Upper lobe of left lung (tissue), 6 donors: ENCODE measurements around the gene ZNF273. TPM values are rescaled to one million over a fixed set of nuclear protein-coding genes. Genes with fewer than 3 reads are reported as not detected.

Experiments used
- ATAC-seq, 2 donors: fragments of 200-7000 bp; cut with Tn5 transposase; one replicate each; pipeline ENCODE4 v1.9.1; 2022; ENCODE audit warnings: mild to moderate bottlenecking in 2 of 2, moderate library complexity in 2 of 2; ENCODE audit not compliant: low FRiP score in 2 of 2
- DNase-seq, 2 donors: peaks; one replicate each; pipeline ENCODE4 v3.0.0-alpha.2; 2019 to 2020
- H3K27ac ChIP-seq, 4 donors: fragments of 200-600 bp; sonication (generic); one replicate each; pipeline ENCODE4 v1.5.1; 2016 to 2019
- H3K27me3 ChIP-seq, 4 donors: fragments of 200-600 bp; sonication (generic); one replicate each; pipeline ENCODE4 v1.5.1; 2017 to 2019
- H3K36me3 ChIP-seq, 4 donors: fragments of 200-600 bp; sonication (generic); one replicate each; pipeline ENCODE4 v1.5.1; 2016 to 2019
- H3K4me1 ChIP-seq, 4 donors: fragments of 200-600 bp; sonication (generic); one replicate each; pipeline ENCODE4 v1.5.1; 2018 to 2019
- H3K4me3 ChIP-seq, 4 donors: fragments of 200-600 bp; sonication (generic); one replicate each; pipeline ENCODE4 v1.5.1; 2017 to 2019; ENCODE audit warnings: mild to moderate bottlenecking in 2 of 4, moderate library complexity in 1 of 4
- H3K9me3 ChIP-seq, 4 donors: fragments of 200-600 bp; sonication (generic); one replicate each; pipeline ENCODE4 v1.5.1; 2018 to 2019
- CTCF ChIP-seq, 6 experiments: fragments of 450-650 bp in 4 of 6; fragments of 200-600 bp in 2 of 6; sonication (generic) in 2 of 6; IDR thresholded peaks; one replicate each; pipeline ENCODE4 v1.5.1; 2016 to 2019; ENCODE audit warnings: antibody characterized with exemption in 6 of 6
- EP300 ChIP-seq, 4 donors: sonication (generic); formaldehyde crosslinking; IDR thresholded peaks; one replicate each; pipeline ENCODE4 v1.5.1; 2017; ENCODE audit warnings: antibody characterized with exemption in 4 of 4, control low read depth in 2 of 4
- POLR2A ChIP-seq, 4 donors: fragments of 450-650 bp; IDR thresholded peaks; one replicate each; pipeline ENCODE4 v1.5.1; 2016 to 2017; ENCODE audit warnings: antibody characterized with exemption in 4 of 4, mild to moderate bottlenecking in 2 of 4
- POLR2AphosphoS5 ChIP-seq, 2 donors: sonication (generic); formaldehyde crosslinking; IDR thresholded peaks; one replicate each; pipeline ENCODE4 v1.5.1; 2017; ENCODE audit warnings: antibody characterized with exemption in 2 of 2
- WGBS, 2 donors: methylation state at CpG; one replicate each; pipeline ENCODE4 v1.1.5; 2017 to 2018; 5-methylcytosine and 5-hydroxymethylcytosine counted together
- total RNA-seq, 6 donors: library from RNA; depleted of rRNA in 4 of 6; stranded (reverse); fragments of >200 nt in 4 of 6; gene quantifications; one replicate each; pipeline versions ENCODE4 v1.1.0 to v1.2.1, GENCODE V29; 2016 to 2021
- donor health status: DM: no; HTN: no; CAD: no; lungs with moderate emphysema.
- donor health status: DM: no; HTN: yes; CAD: no; lungs with severe emphysema.

ZNF273 gene
- total RNA-seq, 6 donors from 2014 or later, result 3.2 to 29.6 (median 7.6) TPM

- TF ChIP-seq POLR2A (IDR thresholded peaks at IDR 0.05) (no peak), POLR2AphosphoS5 (IDR thresholded peaks at IDR 0.05) (no peak), EP300 (IDR thresholded peaks at IDR 0.05) (no peak), CTCF (IDR thresholded peaks at IDR 0.05) (no peak)
- Histone ChIP-seq H3K9me3 (peaks cover 0 to 9% (median 0%) of the 10 kb centered on the region in 4 donors), H3K27ac (no peak overlapping the region), H3K4me1 (no peaks in the 10 kb centered on the region), H3K27me3 (no peaks in the 10 kb centered on the region), H3K4me3 (no peak overlapping the region), H3K36me3 (no peaks in the 10 kb centered on the region)
- 93 to 96% methylated on average over 15 to 32 of the region's 32 CpGs for WGBS, 2 donors
- DNase-seq, result peak in 1 of 2 donors; percentile 80
- no peak for ATAC-seq
These were observed 33.0 kb upstream of the ZNF273 start for GRCh38 chr7:64869912-64870562.

GRCh38 chr7:64870656-64871055 is 32.4 kb upstream of the ZNF273 start:
- 90 to 92% methylated on average over 13 of the region's 13 CpGs for WGBS, 2 donors
- Histone ChIP-seq H3K27me3 (no peaks in the 10 kb centered on the region), H3K4me1 (no peaks in the 10 kb centered on the region), H3K36me3 (no peaks in the 10 kb centered on the region), H3K9me3 (peaks cover 0 to 9% (median 0%) of the 10 kb centered on the region in 4 donors), H3K4me3 (no peak overlapping the region), H3K27ac (no peak overlapping the region)
- no peak for ATAC-seq
- TF ChIP-seq POLR2A (IDR thresholded peaks at IDR 0.05), result no peak
- TF ChIP-seq EP300 (IDR thresholded peaks at IDR 0.05), result no peak
- TF ChIP-seq POLR2AphosphoS5 (IDR thresholded peaks at IDR 0.05), result no peak
- no peak for TF ChIP-seq CTCF (IDR thresholded peaks at IDR 0.05)
- DNase-seq, result no peak

GRCh38 chr7:64871761-64872160 is 31.3 kb upstream of the ZNF273 start:
- DNase-seq (no peak), ATAC-seq (no peak)
- WGBS, 2 donors, result 80 to 85% methylated on average over 6 to 8 of the region's 8 CpGs
- peaks cover 0 to 9% (median 0%) of the 10 kb centered on the region in 4 donors for H3K9me3 ChIP-seq
- no peaks in the 10 kb centered on the region for H3K27me3 ChIP-seq
- TF ChIP-seq EP300 (IDR thresholded peaks at IDR 0.05), result no peak
- no peak for TF ChIP-seq POLR2AphosphoS5 (IDR thresholded peaks at IDR 0.05)
- no peak for TF ChIP-seq CTCF (IDR thresholded peaks at IDR 0.05)
- TF ChIP-seq POLR2A (IDR thresholded peaks at IDR 0.05), result no peak
- H3K4me1 ChIP-seq, result no peaks in the 10 kb centered on the region
- H3K4me3 ChIP-seq, result no peak overlapping the region
- H3K27ac ChIP-seq, result no peak overlapping the region
- no peaks in the 10 kb centered on the region for H3K36me3 ChIP-seq

- 92 to 93% methylated on average over 30 to 35 of the region's 36 CpGs for WGBS, 2 donors
- no peaks in the 10 kb centered on the region for H3K36me3 ChIP-seq
- ATAC-seq, result no peak
- H3K4me1 ChIP-seq, result peaks cover 0 to 7% (median 2%) of the 10 kb centered on the region in 4 donors
- H3K27me3 ChIP-seq, result no peaks in the 10 kb centered on the region
- H3K9me3 ChIP-seq, result peaks cover 0 to 9% (median 0%) of the 10 kb centered on the region in 4 donors
- no peak for TF ChIP-seq EP300 (IDR thresholded peaks at IDR 0.05)
- no peak for TF ChIP-seq POLR2A (IDR thresholded peaks at IDR 0.05)
- TF ChIP-seq POLR2AphosphoS5 (IDR thresholded peaks at IDR 0.05), result no peak
- no peak for TF ChIP-seq CTCF (IDR thresholded peaks at IDR 0.05)
- no peak overlapping the region for H3K4me3 ChIP-seq
- peak in 1 of 2 donors; percentile 59 for DNase-seq
- H3K27ac ChIP-seq, result no peak overlapping the region
These were observed 30.5 kb upstream of the ZNF273 start for GRCh38 chr7:64872351-64873154.
